ENCODE data around the gene KIF5A.
A peak's percentile ranks its signal among the peaks of the same experiment; 100 is the strongest.

The KIF5A gene

DNA sequence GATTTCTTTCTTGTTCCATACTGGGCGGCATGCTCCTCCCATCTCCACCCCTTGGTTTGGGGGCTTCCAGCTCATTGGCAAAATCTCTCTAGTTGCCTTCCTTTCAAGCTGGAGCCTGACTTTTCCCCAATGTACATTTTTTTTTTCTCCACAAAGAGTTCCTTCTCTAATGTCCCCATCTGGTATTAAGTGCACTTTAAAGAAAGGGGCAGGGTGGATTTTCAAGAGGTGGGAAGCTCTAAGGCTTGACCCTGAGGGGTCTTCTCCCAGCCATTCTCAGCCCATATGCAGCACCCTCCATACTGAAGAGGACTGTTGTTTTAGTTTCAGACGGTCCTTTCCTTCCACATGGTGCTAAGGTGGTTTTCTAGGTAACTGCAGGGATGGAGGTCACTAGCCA is 35.3 kb downstream of the KIF5A start:
- DNase-seq = no peak

DNA sequence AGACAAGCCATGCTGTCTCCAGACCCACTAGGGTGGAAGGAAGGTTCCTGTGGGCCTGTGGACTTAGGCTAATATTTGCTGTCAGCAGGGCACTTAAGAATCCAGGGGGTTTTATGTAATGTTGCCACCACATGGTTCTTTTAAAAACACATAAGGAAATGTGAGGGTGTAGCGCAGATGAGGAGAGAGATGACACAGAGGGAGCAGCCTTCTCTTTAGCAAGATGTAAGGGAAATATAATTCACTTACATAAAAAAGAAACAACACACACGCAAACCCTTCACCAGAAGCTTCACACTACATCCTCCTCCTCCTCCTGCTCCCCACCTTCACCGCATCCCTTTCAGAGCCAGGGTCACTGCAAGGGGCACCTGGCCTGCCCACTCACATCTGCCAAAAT is 36.3 kb downstream of the KIF5A start:
- DNase-seq = no peak

DNA sequence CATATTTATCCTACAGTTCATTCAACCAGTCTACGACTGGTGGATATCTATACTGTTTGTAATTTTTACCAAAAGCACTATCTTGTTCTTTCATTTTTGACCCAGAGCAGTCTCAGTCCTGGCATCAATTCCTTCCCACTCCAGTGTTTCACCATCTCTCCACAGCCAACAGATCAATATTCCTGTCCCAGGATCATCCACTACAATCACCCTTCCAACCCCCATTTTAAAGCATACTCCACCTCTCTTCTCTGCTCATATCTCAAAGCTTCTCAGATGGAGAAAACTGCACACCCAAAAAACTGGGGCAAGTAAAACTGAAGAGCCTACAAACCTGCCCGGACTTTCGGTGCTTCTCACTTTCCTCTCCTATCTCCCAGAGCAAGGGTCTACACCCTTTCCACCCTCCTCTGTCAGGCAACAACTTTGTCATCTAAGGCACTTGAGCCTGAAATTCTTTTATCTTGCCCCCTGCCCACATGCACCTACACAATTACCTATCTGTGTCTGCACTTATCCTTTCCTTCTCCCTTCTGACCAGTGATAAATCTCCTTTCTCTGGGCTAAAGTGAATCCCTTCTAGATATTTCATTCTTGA is 37.1 kb downstream of the KIF5A start:
- DNase-seq = no peak

DNA sequence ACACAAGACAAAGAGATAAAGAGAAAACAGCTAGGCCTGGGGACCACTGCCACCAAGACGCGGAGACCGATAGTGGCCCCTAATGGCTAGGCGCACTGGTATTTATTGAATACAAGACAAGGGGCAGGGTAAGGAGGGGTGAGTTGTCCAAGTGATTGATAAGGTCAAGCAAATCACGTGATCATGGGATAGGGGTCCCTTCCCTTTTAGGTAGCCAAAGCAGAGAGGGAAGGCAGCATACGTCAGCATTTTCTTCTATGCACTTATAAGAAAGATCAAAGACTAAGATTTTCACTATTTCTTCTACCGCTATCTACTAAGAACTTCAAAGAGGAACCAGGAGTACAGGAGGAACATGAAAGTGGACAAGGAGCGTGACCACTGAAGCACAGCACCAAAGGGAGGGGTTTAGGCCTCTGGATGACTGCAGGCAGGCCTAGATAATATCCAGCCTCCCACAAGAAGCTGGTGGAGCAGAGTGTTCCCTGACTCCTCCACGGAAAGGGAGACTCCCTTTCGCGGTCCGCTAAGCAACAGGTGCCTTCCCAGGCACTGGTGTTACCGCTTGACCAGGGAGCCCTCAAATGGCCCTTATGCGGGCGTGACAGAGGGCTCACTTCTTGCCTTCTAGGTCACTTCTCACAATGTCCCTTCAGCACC is 39.2 kb downstream of the KIF5A start:
- DNase-seq = peak; percentile 28

DNA sequence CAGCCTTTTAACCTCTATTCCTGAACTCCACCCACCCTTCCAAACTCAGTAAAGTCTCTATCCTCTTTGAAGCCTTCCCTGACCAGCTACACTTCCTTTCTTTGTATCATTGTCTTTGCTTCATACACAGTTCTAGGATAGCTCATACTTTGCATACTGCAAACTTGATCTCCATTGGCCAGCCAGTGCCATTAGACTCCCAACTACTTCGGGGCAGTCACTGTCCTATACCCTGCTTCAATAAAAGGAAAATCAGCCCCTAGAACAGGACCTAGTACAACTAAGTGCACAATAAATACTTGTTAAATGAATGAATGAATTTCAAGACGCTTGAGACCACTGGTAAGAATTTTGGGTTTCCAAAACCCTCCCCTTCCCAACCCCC is 40.6 kb downstream of the KIF5A start:
- no peak for DNase-seq

DNA sequence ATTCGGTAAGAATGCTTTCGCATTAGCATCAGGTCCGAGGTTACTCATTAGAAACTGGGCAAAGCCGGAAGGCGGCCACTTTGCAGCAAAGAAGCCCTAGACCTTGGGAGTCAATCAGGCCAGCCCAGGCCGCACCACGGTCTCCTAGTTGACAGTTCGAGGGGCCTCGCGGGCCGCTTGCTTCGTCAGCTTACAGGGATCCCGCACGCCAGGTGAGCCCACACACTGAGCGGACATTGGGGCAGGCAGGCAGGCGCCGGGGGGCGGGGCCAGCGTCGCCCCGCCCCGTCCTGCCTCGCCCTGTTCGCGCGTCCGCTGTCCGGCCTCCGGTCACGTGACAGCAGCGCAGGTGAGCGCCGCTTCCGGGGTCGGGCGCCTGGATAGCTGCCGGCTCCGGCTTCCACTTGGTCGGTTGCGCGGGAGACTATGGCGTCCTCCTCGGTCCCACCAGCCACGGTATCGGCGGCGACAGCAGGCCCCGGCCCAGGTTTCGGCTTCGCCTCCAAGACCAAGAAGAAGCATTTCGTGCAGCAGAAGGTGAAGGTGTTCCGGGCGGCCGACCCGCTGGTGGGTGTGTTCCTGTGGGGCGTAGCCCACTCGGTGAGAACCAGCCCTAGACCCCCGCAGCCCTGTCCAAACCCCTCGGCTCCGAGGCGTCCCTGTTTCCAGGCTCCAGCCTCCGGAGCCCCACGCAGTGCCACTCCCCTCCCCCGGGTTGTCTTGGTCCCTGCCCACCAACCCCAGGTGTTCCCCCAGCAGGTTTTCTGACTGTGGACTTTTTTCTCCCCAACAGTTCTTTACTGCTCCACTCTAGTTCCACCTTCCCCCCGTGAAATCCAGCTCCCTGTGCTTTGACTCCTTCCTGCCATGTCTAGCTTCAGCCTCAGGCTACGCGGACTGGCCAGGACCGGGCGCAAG is 41.3 kb downstream of the KIF5A start, which contains the start of gene PIP4K2C:
Gene PIP4K2C (plus strand): TSS at position 329 of the 918 bp plus-strand sequence. CDS start 98 bp downstream, at position 427.
- DNase-seq = peak; percentile 67

DNA sequence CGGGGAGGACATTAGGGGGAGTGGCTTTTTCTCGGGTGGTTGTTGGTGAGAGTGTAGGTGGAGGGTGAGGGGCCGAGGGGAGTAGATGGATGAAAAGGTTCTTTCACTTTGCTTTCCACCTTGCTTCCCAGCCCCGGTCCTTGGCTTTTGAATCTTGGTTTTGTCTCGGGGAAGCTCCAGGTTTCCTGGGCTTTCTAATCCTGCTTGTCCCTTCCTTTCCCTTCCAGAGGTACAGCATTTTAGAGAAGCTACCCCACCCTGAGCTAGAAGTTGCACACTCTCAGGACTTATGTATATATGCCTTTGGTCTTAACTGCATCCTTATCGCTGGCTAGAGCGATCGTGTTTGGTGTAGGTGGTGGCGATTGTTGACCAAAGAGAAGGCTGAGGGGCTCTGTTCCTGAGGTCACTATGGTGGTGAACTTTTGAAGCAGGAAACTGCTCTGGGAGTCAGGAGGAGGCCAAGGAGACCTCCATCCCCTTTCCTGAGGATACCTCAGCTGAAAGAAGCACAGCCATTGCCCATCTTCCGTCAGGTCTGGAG is 42.0 kb downstream of the KIF5A start:
- no peak for DNase-seq

DNA sequence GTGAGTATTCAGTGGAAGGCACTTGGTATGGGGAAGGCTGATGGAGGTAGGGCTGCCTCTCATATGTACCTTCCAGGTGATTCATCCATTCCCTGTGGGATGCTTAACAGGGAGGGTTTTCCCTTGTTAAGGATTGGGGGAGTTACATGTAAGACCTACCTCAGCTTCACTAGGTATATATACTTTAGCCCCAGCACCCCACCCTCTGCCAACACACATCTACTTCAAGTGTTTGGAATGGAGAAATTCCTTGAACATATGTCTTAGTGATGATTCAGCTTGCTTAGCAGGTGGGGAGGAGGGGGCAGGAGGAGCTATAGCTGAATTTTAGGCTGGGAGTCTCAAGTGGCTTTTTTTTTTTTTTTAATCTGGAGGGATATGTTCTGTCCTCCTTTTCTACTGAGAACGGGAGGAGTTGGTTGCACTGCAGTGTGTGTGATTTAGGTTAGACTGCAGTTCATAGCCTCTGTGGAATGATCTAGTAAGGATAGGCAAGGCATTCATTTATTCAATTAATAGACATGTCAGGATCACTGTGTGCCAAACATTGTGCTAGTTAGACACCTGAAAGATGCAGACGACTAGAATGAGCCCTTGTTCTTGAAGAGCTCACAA is 42.8 kb downstream of the KIF5A start:
- no peak for DNase-seq

DNA sequence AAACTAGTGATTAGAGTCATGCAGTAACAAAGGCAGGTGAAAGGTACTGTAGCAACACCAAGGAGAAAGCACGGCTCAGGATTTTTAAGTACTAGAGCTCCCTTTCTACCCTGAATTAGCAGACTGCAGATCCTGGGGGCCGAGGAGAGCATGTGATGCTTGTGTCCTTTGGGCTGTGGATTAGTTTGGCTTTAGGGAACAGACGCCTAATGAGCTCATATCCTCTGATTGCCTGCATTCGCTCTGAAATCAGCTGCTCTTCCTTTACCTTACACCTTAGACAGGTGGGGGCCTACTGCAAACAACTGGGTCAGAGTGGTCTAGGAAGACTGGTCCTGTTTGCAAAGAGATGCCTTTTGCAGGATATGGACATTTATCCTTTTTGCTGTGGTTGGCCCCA is 43.3 kb downstream of the KIF5A start:
- DNase-seq = no peak

DNA sequence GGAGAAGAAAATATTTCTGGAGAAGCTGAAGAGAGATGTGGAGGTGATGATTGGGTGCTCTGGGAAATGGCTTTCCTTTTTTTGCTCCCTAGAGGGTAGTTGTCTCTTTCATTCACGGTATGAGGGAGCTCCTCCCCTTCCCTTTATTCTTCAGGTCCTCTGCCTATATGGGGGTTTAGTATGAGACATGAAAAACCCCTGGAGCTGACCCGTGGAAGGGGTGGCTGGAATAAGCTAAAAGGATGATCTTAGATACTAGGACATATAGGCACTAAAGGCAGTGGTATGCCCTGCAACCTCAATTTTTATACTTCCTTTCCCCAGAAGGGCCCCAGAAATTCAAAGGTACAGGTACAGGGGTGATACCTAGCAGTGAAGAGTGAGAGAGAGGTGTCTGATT is 50.6 kb downstream of the KIF5A start:
- no peak for DNase-seq

DNA sequence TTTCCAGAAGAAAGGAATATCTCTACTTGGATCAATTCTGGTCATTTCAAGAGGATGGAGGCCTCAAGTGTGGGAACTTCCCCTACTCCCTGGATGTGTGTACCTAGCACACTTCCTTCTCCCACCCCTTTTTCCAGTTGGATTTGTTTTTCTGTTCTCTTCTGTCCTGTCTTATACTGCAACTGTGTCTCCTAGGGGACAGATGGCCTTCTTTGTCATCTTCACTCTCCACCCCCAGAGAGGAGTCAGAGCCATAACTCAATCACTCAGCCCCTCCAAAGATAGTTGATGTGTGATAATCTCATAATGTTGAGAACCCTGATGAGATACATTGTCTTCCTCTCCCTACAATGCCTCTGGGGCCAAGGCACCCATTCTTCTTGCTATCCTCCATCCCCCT is 52.7 kb downstream of the KIF5A start:
- DNase-seq = no peak

DNA sequence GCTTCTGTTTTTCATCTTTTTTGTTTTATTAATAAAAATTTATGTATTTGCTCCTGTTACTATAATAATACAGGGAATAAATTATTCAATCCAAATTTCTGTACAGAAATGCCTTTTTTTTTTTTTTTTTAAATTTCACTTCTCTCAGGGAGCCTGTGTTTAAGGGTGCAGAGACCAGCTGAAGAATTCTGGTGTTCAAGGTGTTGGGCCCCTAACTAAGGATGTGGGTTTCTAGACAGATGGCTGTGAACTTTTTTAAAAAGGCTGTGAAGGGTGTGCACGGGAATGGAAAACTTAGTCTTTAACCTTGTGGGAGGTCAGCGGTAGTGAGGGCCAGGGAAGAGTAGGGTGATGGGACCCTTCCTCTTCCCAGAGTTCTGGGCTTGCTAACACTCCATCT is 53.5 kb downstream of the KIF5A start:
- DNase-seq = no peak

DNA sequence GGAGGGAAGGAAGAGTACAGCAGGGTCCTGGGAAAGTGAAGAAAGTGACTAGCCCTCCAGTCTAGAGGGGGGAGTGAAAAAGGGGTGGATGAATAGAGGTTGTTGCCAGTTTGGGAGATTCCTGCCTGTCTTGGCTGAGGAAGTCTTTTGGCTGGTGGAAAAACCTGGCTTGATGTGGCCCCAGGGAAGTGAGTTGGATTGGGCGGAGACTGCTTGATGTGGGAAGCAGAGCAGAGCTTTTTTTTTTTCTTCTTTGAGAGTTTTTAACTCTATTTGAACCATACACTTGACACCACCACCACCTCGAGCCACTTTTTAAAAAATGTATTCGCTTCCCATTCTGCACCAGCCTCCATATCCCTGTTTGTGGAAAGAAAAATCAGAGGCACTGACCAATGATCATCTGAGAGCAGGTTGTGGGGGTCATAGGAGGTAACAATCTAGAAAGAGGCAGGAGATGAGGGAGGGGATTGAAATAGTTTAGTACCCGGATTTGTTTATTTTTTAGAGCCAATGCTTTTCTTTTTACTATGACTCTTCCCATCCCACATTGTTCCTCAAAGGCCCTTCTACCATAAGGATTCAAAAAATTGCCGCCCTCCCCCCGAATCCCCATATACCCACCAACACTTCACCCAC is 54.1 kb downstream of the KIF5A start:
- DNase-seq = no peak

DNA sequence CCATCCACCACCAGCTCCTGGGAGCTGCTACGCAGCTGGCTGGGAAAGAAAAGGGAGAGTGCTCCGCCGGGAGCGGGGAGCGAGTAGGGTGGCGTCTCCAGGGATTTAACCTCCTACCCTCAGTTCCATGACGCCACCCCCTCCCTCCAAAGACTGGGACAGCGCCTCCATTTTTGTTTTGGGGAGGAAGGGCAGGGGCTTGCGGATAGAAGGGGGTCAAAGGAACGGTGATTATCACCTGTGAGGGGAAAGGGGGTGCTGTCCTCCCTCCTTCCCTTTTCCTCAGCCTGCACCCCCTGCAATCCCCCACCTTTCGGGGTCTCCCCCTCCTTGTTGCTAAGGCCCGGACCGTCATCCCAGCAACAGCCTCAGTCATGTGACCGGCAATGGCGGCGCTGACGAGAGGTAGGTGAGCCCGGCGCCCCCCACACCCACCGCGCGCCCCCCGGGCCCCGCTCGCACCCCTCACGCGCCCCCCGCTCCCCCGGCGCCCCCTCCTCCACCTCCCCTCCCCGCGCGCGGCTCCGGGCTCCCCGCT is 54.7 kb downstream of the KIF5A start, which contains the start of gene DTX3:
Gene DTX3 (plus strand): TSS at position 371 of the 538 bp plus-strand sequence. CDS start 1,694 bp downstream, outside the sequence.
- DNase-seq = no peak

DNA sequence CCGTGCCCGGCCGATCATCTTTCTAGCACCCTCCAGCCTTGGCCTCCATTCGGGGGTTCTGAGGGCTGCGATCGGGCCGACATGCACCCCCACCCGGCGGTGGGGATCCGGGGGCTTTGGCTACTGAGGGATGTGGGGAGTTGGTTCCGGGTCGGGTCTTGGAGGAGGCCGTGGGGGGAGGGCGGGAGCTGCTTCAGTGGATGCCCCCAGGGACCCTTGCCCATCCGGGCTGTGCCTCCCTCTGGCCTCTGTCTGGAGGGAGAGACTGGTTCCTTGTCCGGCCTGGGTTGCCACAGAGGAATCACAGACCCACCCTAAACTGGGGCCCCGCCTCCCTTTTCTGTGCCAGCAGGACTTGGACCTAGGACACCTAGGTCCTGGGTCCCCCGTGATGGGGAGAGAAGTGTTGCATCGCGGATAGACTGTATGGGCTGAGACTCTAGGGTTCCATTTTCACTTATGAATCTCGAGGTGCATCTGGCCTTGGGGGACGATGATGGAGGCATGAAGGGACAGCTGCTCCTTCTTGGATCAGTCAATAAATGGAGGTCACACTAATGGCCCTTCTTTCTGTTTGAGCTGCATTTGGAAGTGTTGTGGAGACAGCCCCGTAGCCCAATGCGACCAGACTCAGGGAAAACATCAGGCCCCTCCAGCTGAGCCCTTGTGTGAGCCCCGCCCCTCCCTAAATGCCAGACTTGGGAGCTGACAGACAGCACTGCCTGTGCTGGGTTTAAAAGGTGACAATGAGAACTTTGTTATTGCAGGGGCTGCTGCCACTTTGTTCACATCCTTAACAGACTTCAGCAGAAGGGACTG is 55.4 kb downstream of the KIF5A start:
- DNase-seq = no peak

DNA sequence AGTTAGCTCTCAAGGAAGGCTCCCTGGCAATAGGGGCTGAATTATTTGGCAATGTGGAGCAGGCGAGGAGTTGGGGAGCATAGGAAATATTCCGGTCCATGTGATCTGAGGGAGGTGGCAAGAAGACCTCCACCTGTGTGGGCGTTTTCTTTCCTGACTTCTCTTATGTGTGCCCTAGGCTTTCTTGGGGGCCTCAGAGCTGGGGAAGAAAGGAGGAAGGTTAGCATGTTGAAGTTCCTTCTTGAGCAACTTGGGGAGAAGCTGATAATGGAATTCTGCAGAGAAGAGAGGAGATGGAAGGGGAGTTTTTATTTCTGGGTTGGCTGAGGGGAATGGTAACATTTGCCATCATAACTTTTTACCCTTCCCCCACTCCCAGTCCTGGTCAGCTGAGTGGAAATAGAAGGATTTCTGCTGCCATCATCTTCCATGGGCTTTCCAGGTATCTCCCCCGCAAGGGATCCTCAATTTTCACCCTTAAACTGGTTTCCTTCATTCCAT is 56.0 kb downstream of the KIF5A start:
- DNase-seq = no peak

DNA sequence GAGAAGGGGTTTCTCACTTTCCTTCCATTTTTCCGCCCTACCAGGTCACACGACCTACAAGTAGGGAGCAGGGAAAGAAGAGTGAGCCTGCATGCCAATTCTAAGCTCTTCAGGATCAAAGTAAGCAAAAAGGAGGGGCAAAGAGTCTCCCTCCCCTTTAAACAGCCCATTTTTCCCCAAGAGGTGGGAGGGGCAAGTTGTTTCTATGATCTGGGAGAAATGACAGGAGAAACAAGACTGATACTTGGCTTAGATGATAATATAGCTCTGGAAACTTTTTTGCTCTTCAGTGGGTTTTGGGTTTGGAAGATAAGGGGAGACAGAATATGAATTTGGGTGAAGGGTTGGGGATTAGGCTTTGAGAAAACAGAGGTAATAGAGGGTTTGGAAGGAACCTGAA is 56.6 kb downstream of the KIF5A start:
- DNase-seq = no peak

DNA sequence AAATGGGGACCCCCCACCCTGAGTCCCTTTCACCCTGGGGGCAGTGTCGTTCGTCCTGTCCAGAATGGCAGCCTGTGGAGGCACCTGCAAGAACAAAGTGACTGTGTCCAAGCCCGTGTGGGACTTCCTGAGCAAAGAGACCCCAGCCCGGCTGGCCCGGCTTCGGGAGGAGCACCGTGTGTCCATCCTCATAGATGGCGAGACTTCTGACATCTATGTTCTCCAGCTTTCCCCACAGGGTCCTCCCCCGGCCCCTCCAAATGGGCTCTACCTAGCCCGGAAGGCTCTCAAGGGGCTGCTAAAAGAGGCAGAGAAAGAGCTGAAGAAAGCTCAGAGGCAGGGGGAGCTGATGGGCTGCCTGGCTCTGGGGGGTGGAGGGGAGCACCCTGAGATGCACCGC is 57.0 kb downstream of the KIF5A start:
- no peak for DNase-seq

DNA sequence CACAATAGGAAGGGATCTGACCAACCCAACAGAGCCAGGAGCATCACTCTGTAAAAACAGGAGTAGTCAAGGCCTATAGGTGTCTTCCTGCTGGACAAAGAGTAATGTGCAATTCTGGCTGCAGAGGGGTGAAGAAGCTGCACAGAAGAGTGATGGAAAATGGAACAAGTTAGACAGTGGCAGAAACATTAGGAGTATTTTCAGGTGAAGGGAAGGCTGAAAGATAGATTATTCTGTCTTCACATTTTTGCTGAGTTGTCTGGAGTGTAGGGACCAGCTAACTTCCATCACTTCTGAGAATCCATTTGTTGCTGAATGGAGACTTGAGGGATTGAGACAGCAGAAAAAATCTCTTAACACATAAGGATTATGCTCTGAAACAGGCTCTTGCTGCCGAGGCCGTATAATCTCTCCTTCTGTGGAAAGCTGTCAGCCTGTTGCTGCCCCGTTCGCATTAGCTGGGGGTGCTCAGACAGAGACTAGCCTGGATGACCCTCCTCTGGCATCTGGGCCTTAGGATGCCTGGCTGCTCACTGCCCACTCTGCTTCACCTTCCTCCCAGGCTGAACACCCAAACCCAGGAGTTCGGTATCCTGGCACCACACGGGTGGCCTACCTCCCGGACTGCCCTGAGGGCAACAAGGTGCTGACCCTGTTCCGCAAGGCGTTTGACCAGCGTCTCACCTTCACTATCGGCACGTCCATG is 58.3 kb downstream of the KIF5A start:
- no peak for DNase-seq

DNA sequence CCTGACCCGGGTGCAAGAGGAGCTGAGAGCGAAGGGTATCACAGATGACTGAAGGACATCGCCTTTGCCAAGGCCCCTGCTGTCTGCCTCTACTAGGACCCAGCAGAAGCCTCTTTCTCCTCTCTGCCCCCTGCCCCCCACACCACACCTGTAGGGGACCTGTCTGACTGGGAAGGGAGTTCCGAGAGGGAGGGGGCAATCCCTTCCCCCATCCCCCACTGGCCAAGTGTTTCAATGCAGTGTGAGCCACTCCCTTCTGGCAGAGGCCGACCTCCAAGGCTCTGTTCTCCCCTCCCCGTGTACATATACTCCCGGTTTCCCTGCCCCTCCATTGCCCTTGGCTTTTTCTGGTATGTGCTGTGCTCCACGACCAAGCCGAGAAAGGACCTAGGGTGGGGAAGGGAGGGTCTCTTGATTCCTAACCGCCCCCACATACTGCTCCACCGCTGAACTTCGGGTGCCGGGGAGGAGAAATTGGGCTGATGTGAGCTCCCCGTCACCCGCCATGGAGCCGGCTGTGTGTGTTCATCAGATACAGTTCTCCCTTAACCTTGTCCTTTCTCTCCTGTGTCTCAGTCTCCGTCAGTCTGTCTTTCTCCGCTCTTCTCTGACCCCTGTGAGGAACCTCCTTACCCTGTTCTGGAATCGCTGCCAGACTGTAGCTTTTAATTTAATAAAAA is 59.4 kb downstream of the KIF5A start:
- DNase-seq = no peak
